HG03064 (cell line): ENCODE results near the gene SSH2.
"Not testable (repeated sequence)": the region's sequence is repeated elsewhere in the genome, so short reads cannot be mapped to it uniquely, and the experiment has no call there.

Source experiments
- ATAC-seq: cut with Tn5 transposase; IDR thresholded peaks from one replicate; pipeline ENCODE4 v1.9.1; 2021; ENCODE audit warnings: low read depth; ENCODE audit not compliant: unreplicated experiment

SSH2 gene

DNA sequence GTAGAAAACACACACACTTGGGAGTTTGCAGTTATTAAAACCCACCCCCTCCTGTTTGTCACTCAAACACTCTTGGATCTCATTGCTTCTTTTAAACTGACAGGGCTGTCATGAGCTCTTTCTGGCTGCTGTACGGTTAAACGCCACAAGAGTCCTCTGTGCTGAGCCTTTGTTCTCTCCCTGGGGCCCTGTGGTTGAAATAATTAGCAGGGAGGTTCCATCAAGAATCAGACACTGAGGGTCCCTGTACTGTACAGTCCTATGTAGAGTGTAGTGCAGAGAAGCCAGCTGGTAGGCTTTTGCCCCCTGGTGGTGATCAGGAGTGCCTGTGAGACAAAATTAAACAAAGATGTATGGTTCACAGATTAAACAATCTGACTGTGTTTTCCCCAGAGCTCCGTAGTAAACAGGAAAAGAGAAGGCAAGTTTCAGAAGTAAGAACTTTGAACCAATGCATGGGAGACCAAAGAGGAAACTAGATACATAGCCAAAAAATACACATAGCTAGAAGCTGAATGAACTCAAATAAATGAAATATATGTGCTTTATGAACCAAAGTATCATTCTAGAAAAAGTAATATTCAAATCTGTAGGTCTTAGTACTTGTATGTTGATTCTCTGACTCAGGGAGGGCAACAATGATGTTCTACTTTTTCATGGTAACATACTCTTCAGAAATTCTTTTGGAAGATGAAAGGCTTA lies 1.4 kb upstream of the SSH2 start:
- peak; percentile 55 for ATAC-seq

DNA sequence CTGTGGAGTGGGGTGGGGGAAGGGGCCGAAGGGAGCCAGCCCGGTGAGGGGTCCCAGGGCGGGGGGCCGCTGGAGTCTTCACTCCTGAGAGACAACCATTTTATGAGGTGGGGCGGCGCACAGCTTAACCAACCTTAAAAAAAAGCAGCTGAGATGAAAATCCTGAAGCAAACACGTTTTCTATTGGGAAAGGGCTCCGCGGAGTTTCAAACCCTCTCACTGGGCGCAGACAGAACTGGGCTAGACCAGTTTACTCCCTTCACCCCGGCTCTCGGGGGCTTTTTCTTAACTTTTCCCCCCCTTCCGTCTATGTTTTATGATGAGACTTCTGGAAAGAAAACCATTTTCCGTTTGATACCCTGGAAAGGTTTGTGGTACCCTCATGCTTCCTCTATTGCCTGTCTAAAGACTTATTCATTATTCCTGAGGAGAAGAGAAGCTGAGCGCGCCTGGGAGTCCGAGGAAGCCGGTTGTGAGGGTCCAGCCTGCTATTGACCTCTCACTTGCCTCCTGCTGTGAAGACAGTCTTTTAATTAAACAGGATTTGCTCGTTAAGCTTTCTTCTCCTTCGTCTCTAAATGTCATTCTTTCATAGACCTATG lies 482 bp upstream of the SSH2 start:
- no peak for ATAC-seq

GRCh38 chr17:29929006-29929532 lies 959 bp downstream of the SSH2 start:
- ATAC-seq, result no peak

- ATAC-seq, result no peak
Measured at GRCh38 chr17:29927546-29927945, 2.5 kb downstream of the SSH2 start.

DNA sequence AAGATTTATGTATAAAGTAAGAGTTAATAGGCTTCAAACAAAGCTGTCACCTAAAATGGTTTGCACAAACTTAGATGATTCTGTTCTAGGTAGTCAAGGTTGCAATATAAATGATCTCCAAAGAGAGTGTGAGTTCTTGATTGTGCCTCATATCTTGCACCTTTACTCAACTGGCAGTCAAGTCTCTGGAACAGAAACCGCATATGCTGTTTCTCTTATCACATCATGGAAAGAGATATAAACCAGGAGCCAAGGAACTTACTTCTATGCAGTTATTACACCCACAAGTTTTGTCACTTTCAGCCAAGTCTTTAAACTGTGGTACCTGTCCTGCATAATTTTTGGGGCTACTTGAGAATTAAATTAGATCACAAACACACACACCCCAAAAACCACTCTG lies 5.2 kb downstream of the SSH2 start:
- no peak for ATAC-seq

- no peak for ATAC-seq
Measured at GRCh38 chr17:29918922-29919856, 10.8 kb downstream of the SSH2 start.

DNA sequence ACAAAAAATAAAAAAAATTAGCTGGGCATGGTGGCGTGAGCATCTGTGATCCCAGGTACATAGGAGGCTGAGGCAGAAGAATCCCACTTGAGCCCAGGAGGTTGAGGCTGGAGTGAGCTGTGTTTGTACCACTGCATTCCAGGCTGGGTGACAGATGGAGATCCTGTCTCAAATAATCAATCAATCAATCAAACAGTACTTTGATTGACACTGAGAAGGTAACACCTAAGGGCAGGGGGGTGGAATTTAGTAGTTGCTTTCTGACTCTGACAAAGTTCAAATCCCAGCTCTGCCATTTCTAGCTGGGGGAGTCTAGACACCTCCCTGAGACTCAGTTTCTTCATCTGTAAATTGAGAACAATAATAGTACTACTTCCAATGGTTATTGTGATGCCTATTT lies 12.0 kb downstream of the SSH2 start:
- no peak for ATAC-seq

GRCh38 chr17:29914819-29915537 lies 15.1 kb downstream of the SSH2 start:
- no peak for ATAC-seq

GRCh38 chr17:29911641-29912177 lies 18.3 kb downstream of the SSH2 start:
- ATAC-seq, result no peak

DNA sequence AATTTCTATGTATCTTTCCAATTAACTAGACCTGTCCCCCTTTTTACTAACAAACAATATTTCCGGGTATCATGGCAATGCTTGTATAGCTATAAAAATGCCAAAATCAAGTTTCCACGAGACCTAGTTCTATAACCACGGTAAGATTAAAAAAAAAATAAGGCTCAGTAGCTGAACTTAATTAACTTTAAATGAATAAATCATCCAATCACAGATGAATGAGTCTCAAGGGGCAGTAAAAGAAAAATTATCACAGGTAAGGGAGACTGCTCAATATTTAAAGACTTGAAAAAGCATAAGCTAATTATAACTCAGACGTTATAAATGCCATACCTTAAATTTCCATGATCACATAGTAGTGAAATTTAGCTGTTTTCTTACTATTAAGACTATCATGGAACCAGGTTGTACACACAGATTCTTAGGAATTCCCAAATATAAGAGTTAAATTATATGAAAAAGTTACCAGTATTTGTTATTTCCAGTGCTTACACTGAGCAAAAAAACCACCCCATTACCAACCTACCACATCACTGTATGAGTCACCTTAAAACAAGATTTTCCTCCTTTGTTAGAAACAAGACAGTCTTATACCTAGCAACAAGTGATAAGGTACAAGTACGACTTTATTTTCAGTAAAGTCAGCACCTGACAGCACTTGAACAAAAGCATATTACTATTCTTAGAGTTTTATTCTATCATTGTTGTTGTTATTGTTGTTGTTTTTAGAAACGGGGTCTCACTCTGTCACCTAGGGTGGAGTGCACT lies 20.6 kb downstream of the SSH2 start:
- no peak for ATAC-seq

DNA sequence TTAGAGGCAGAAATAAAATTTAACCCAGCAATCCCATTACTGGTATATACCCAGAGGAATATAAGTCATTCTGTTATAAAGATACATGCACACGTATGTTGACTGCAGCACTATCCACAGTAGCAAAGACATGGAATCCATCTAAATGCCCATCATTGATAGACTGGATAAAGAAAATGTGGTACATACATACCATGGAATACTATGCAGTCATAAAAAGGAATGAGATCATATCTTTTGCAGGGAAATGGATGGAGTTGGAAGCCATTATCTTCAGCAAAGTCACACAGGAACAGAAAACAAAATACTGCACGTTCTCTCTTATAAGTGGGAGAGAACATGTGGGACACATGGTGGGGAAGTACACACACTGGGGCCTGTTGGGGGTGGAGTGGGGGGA lies 23.1 kb downstream of the SSH2 start:
- no peak for ATAC-seq

GRCh38 chr17:29905879-29906167 lies 24.2 kb downstream of the SSH2 start:
- no peak for ATAC-seq

GRCh38 chr17:29905086-29905878 lies 24.7 kb downstream of the SSH2 start:
- no peak for ATAC-seq

DNA sequence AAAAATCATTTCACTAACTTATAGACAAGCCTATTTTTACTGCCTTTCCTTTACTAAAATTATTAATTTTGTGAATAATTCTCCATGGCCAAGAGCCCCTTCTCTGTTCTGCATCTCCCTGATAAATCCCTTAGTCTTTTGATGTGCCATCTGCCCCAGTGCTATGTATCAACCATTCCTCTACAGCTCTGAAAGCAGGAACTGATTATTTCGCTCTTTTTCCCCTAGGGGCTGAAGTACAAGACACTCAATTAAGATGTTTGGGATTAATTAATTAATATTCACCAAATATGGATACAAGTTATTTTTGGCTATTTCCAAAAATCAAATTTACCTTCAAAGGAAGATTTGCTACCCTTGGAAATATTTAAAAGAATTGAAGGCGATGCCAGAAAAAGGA lies 26.6 kb downstream of the SSH2 start:
- ATAC-seq, result no peak

GRCh38 chr17:29897136-29897535 lies 32.9 kb downstream of the SSH2 start:
- not testable (repeated sequence) for ATAC-seq

- no peak for ATAC-seq
Measured at GRCh38 chr17:29892201-29892600, 37.8 kb downstream of the SSH2 start.

GRCh38 chr17:29891131-29891530 lies 38.9 kb downstream of the SSH2 start:
- ATAC-seq, result no peak

GRCh38 chr17:29885031-29885640 lies 44.9 kb downstream of the SSH2 start:
- no peak for ATAC-seq

DNA sequence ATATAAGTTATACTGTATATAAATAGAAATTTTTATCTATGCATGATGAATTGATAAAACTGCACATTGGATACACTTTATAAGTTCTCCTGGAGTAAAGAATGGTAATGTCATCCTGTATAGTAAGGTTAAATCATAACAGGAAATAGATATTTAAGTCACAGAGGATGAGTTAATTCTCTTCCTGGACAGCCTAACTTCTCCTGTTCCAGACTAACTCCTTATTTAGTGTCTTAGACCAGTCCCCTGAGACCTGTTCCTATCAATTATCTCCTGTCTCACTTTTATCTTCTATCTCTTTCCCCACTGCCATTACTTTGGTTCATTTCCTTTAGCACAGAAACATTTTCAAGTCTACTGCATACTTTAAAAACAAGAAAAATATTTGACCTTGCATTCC lies 46.5 kb downstream of the SSH2 start:
- no peak for ATAC-seq
